Epithelial cell of esophagus (primary cell): Measurements from ENCODE around the gene IFNLR1.

ENCODE experiments used
- DNase-seq: peaks from one replicate; pipeline ENCODE4 v3.0.0; 2010; ENCODE audit warnings: low read depth
- H3K4me3 ChIP-seq: 2 replicates; pipeline ENCODE4 v1.5.1; 2011; ENCODE audit warnings: mild to moderate bottlenecking, low read length, control low read depth
- CTCF ChIP-seq: IDR thresholded peaks from 2 replicates; pipeline ENCODE4 v1.5.1; 2011; ENCODE audit warnings: low read depth, mild to moderate bottlenecking, low read length, control low read depth, inconsistent platforms; ENCODE audit not compliant: insufficient read depth; ENCODE audit errors: missing control alignments

The IFNLR1 gene

GRCh38 chr1:24199291-24199900, 12.3 kb upstream of the IFNLR1 start:
- H3K4me3 ChIP-seq: no peak overlapping the region
- TF ChIP-seq CTCF: peak; percentile 79
- DNase-seq: peak; percentile 64

DNA sequence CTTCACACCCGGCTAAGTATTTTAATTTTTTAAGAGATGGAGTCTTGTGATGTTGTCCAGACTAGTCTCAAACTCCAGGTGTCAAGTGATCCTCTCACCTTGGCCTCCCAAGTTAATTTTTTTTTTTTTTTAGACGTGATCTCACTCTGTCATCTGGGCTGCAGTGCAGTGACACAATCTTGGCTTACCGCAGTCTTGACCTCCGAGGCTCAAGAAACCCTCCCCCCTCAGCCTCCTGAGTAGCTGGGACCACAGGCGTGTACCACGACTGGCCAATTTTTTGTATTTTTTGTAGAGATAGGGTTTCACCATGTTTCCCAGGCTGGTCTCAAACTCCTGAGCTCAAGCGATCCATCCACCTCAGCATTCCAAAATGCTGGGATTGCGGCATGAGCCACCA, 11.7 kb upstream of the IFNLR1 start:
- DNase-seq: no peak
- H3K4me3 ChIP-seq: no peak overlapping the region
- TF ChIP-seq CTCF: no peak

DNA sequence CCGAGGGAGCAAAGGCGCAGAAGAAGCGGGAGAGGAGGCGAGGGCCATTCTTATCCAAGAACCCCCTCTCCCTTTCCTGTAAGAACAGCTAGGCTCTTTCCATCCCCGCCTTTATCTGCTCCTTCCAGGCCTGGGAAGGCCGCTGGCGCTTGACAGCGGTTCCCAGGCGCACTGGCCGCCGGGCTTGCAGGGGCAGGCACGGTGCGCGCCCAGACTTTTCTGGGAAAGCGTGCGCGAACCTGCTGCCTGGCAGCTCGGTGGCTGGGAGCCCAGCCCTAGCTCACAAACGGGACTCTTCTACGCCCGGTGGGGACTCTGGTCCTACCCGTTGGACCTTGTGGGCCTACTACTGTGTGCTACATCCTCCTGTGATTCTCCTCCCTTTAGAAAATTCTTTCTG, 8.8 kb upstream of the IFNLR1 start:
- no peak for TF ChIP-seq CTCF
- H3K4me3 ChIP-seq: no peak overlapping the region

GRCh38 chr1:24195136-24195535, 8.0 kb upstream of the IFNLR1 start:
- peak; percentile 67 for DNase-seq
- H3K4me3 ChIP-seq: no peak overlapping the region
- TF ChIP-seq CTCF: no peak

More for the DNA sequence above, 8.8 kb upstream of the IFNLR1 start:
- DNase-seq: peak; percentile 97

GRCh38 chr1:24193046-24193445, 6.0 kb upstream of the IFNLR1 start:
- no peak overlapping the region for H3K4me3 ChIP-seq
- TF ChIP-seq CTCF: no peak
- peak; percentile 30 for DNase-seq

- no peak for TF ChIP-seq CTCF
- peak; percentile 93 for DNase-seq
- no peak overlapping the region for H3K4me3 ChIP-seq
These were observed 4.8 kb upstream of the IFNLR1 start for GRCh38 chr1:24191860-24192259.

DNA sequence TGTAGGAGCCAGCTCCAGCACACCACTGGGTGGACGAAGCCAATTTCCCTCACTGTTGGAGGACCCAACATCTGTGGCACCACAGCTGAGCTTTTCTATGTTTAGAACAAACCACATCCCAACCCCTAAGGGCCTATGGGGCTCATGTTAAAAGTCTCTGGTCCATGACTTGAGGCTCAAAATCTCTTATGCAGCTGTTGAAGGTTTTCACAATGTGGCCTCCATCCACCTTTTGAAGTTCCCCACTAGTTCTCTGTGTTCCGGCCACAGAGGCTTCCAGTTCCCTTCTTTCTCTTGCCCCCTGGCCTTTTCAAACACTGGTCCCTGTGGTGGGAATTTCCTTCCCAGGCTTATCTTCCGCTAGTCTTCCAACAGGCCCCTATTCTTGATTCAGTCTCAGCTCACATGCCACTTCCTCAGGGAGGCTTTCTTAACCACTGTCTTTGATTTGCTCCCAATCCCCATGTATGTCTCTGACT, 3.9 kb upstream of the IFNLR1 start:
- DNase-seq: no peak
- no peak overlapping the region for H3K4me3 ChIP-seq
- TF ChIP-seq CTCF: no peak
